Mononuclear cell (primary cell): ENCODE results near the gene MAST1. TPM values are rescaled to one million over a fixed set of nuclear protein-coding genes. Genes with fewer than 3 reads are reported as not detected.
A peak's percentile ranks its signal among the peaks of the same experiment; 100 is the strongest.

Experiments used
- H3K27me3 ChIP-seq: 2 replicates; pipeline ENCODE4 v1.6.0; 2011; ENCODE audit warnings: low read length, control low read depth; ENCODE audit not compliant: insufficient read depth
- H3K4me1 ChIP-seq: 2 replicates; pipeline ENCODE4 v1.5.1; 2011; ENCODE audit warnings: mild to moderate bottlenecking, low read length, control low read depth; ENCODE audit not compliant: insufficient read depth
- H3K4me3 ChIP-seq: 2 replicates; pipeline ENCODE4 v1.5.1; 2011; ENCODE audit warnings: mild to moderate bottlenecking, low read length, moderate library complexity
- H3K9me3 ChIP-seq: 2 replicates; pipeline ENCODE4 v1.5.1; 2011; ENCODE audit warnings: low read depth, mild to moderate bottlenecking, control low read depth, low read length
- total RNA-seq: library from RNA; depleted of rRNA; stranded (reverse); fragments of >200 nt; gene quantifications from one replicate; pipeline ENCODE4 v1.2.3, GENCODE V29; 2012

Gene MAST1
- total RNA-seq, 1 donor = 0.52 TPM

GRCh38 chr19:12868540-12869112 lies 30.3 kb downstream of the MAST1 start:
- Histone ChIP-seq H3K4me1 (peaks cover 11% of the 10 kb centered on the region), H3K4me3 (no peak overlapping the region), H3K27me3 (no peaks in the 10 kb centered on the region), H3K9me3 (no peaks in the 10 kb centered on the region)

DNA sequence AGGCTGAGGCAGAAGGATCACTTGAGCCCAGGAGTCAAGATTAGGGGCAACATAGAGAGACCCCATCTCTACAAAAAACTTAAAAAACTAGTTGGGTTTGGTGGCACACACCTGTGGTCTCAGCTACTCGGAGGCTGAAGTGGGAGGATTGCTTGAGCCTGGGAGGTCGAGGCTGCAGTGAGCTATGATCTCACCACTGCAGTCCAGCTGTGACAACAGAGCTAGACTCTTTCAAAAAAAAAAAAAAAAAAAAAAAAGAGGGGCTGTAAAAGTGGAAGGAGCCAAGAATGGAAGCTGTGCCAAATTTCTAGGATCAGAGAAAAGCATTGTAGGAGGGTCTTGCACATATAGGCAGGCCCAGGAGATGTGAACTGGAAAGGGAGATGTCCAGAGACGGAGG lies 33.4 kb downstream of the MAST1 start:
- no peaks in the 10 kb centered on the region for H3K27me3 ChIP-seq
- peaks cover 11% of the 10 kb centered on the region for H3K4me1 ChIP-seq
- H3K9me3 ChIP-seq = no peaks in the 10 kb centered on the region
- H3K4me3 ChIP-seq = no peak overlapping the region

- H3K4me1 ChIP-seq = peaks cover 8% of the 10 kb centered on the region
- no peaks in the 10 kb centered on the region for H3K27me3 ChIP-seq
- no peak overlapping the region for H3K4me3 ChIP-seq
- no peaks in the 10 kb centered on the region for H3K9me3 ChIP-seq
These were observed 33.9 kb downstream of the MAST1 start for GRCh38 chr19:12872255-12872654.

DNA sequence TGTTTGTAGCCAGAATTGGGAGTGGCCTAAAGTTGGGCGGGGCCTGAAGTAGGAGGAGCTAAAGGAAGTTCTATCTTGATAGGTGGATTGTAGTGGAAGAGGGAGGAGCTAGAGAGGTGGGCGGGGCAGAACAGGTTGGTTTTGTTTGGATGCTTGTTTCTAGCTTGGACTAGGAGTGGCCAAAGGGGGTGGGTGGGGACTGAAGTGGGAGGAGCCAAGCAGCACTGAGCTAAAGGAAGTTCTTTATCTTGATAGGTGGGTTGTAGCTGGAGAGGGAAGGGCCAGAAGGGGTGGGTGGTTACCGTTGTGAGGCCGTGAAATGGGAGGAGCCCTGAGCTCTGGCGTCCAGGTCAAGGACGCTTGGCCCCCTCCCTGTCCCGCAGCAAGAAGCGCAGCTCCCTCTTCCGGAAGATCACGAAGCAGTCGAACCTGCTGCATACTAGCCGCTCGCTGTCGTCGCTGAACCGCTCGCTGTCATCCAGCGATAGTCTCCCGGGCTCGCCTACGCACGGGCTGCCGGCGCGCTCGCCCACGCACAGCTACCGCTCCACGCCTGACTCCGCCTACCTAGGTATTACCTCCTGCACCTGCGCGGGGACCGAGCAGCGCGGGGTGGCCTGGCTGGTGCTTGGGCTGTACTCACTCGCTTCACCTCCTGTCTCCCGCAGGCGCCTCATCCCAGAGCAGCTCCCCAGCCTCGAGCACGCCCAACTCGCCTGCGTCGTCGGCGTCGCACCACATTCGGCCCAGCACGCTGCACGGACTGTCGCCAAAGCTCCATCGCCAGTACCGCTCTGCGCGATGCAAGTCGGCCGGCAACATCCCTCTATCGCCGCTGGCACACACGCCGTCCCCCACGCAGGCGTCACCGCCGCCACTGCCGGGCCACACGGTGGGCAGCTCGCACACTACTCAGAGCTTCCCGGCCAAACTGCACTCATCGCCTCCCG lies 34.9 kb downstream of the MAST1 start:
- Histone ChIP-seq H3K4me3 (no peak overlapping the region), H3K4me1 (no peaks in the 10 kb centered on the region), H3K9me3 (no peaks in the 10 kb centered on the region), H3K27me3 (no peaks in the 10 kb centered on the region)

DNA sequence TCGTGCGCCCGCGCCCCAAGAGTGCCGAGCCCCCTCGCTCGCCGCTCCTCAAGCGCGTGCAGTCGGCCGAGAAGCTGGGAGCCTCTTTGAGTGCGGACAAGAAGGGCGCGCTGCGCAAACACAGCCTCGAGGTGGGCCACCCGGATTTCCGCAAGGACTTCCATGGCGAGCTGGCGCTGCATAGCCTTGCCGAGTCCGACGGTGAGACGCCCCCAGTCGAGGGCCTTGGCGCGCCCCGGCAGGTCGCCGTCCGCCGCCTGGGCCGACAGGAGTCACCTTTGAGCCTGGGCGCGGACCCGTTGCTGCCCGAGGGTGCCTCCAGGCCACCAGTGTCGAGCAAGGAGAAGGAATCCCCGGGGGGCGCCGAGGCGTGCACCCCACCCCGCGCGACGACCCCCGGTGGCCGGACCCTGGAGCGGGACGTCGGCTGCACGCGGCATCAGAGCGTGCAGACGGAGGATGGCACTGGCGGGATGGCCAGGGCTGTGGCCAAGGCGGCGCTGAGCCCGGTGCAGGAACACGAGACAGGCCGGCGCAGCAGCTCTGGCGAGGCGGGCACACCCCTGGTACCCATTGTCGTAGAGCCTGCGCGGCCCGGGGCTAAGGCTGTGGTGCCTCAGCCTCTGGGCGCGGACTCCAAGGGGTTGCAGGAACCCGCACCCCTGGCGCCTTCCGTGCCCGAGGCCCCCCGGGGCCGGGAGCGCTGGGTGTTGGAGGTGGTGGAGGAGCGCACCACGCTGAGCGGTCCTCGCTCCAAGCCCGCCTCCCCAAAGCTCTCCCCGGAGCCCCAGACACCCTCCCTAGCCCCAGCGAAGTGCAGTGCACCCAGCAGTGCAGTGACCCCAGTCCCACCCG lies 35.8 kb downstream of the MAST1 start:
- Histone ChIP-seq H3K4me3 (no peak overlapping the region), H3K9me3 (no peaks in the 10 kb centered on the region)

DNA sequence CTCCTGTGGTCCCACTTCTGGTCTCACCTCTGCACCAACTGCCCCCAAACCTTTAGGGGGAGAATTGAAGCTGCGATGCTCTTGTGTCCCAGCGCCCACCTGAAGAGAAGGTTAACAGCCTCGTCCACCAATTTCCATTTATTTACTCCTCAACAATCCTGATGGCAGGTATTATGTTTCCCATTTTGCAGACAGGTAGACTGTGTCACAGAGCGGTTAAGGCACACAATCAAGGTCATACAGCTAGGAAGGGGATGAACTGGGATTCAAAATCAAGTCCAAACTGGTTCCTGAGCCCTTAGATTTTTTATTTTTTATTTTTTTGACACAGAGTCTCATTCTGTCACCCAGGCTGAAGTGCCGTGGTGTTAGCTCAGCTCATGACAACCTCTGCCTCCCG lies 36.8 kb downstream of the MAST1 start:
- H3K27me3 ChIP-seq = no peaks in the 10 kb centered on the region
- no peaks in the 10 kb centered on the region for H3K9me3 ChIP-seq
- no peak overlapping the region for H3K4me3 ChIP-seq
- peaks cover 3% of the 10 kb centered on the region for H3K4me1 ChIP-seq

More for the DNA sequence above, 35.8 kb downstream of the MAST1 start:
- Histone ChIP-seq H3K27me3 (no peaks in the 10 kb centered on the region), H3K4me1 (no peaks in the 10 kb centered on the region)

DNA sequence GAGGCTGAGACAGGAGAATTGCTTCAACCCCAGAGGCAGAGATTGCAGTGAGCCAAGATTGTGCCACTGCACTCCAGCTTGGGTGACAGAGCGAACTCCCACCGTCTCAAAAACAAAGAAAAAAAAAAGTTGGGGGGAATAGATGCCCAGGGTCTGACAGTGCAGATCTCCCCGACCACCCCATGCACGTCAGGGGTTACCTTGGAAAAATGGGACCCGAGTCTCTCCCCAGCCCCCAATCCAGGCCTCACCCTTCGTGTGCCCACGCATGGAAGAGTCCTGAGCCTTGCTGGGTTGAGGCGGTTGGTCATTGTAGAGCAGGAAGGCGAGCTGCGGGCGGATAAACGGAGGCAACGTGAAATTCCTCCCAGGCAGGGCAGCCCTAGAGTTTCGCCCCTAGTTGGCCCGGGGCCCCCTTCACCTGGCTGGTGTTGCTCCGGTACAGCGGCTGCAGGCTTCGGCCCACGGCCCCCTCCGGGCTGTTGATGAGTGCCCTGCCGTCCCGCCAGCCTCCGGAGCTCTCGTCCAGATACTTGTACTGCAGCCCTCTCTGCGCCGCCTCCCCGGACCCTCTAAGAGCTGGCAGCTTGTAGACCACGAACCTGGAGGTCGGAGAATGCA lies 42.3 kb downstream of the MAST1 start:
- H3K9me3 ChIP-seq = no peaks in the 10 kb centered on the region
- H3K27me3 ChIP-seq = no peaks in the 10 kb centered on the region
- peak overlapping the region; percentile 64 for H3K4me3 ChIP-seq
- H3K4me1 ChIP-seq = peaks cover 58% of the 10 kb centered on the region

- H3K9me3 ChIP-seq = no peaks in the 10 kb centered on the region
- H3K4me1 ChIP-seq = peaks cover 62% of the 10 kb centered on the region
- peak within 1 kb of the TSS; percentile 64 for H3K4me3 ChIP-seq
- no peaks in the 10 kb centered on the region for H3K27me3 ChIP-seq
These were observed 43.0 kb downstream of the MAST1 start, which contains the start of gene DNASE2 for GRCh38 chr19:12881172-12881808. Gene DNASE2, minus strand, starts transcription at chr19:12881449. Its CDS starts 74 bp downstream, at chr19:12881375.

- Histone ChIP-seq H3K4me1 (peaks cover 62% of the 10 kb centered on the region), H3K27me3 (no peaks in the 10 kb centered on the region), H3K4me3 (no peak overlapping the region), H3K9me3 (no peaks in the 10 kb centered on the region)
These were observed 44.3 kb downstream of the MAST1 start for GRCh38 chr19:12882589-12882988.

GRCh38 chr19:12884202-12884601 lies 45.9 kb downstream of the MAST1 start:
- no peak overlapping the region for H3K4me3 ChIP-seq
- H3K4me1 ChIP-seq = peaks cover 62% of the 10 kb centered on the region
- H3K9me3 ChIP-seq = no peaks in the 10 kb centered on the region
- H3K27me3 ChIP-seq = no peaks in the 10 kb centered on the region

DNA sequence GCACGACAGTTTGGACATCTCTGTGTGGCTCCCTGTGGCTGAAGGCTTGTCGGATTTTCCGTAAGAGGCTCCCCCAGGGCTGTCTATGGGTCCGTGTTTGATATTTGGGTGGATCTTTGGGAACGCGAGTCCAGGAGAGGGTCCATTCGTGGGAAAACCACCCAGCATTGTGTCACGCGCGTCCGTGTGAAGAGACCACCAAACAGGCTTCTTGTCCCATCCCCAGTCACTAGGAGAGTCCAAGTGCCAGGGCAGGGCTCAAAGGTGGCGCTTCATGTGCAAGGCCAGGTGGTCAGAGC lies 46.3 kb downstream of the MAST1 start:
- H3K27me3 ChIP-seq = no peaks in the 10 kb centered on the region
- H3K4me1 ChIP-seq = peaks cover 62% of the 10 kb centered on the region
- no peaks in the 10 kb centered on the region for H3K9me3 ChIP-seq
- no peak overlapping the region for H3K4me3 ChIP-seq

DNA sequence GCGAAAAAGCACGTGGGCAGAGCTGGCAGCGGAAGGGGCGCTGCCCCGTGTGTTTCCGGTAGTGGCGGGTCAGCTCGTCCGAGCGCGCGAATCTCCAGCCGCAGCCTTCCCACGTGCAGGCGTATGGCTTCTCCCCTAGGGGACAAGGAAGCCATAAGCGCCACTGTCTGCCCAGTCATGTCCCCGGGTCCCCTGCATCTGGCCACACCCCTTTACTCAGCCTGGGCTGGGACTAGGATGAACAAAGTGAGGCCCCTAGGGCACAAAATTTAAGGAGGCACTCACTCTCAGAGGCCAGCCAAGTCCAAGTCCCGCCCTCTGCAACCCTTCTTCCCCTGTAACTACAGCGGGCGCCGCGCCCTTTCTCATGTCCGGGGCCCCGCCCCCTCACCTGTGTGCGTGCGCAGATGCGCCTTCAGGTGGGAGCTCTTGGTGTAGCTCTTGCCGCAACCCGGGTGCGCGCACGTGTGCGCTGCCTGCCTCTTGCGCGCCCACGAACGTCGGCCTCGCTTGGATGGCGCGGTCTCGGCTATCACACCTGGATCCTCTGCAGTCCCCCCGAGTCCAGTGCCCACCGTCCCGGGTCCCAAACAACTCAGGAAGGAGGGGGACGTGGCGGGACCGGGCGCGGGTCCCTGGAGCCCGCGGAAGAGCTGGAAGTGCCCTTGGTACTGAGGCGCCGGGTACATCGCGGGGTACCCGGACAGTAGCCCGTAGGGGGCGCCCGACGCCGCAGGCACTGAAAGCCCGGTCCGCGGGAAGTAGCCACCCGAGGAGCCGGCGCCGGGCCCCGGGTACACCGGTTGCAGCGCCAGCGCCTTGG lies 46.8 kb downstream of the MAST1 start:
- Histone ChIP-seq H3K4me3 (peak overlapping the region; percentile 32), H3K27me3 (no peaks in the 10 kb centered on the region), H3K9me3 (no peaks in the 10 kb centered on the region), H3K4me1 (peaks cover 60% of the 10 kb centered on the region)

- H3K9me3 ChIP-seq = no peaks in the 10 kb centered on the region
- peak overlapping the region; percentile 32 for H3K4me3 ChIP-seq
- H3K4me1 ChIP-seq = peaks cover 57% of the 10 kb centered on the region
- no peaks in the 10 kb centered on the region for H3K27me3 ChIP-seq
These were observed 47.7 kb downstream of the MAST1 start for GRCh38 chr19:12885749-12886650.
